ENCODE measurements around the gene ADAMTSL3.

DNA sequence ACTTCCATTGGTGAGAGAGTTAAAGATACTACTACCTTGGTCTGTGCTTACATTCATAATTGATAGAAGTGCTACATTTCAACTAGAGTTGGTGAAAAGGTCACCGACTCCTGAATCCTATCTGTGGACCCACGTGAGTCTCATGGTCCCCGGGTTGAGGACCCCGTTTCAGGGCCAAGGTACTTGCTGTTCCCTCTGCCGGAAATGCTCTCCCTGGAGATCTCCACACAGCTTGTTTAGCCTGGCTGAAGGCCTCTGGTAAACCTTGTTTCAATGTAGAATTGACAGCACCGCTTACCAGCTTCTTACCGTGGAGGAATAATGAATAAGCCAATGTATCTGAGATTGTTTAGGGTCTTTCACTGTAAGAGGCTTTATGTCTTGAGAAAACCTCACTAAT lies 355.7 kb downstream of the ADAMTSL3 start:
- TF ChIP-seq, protein P1, sequence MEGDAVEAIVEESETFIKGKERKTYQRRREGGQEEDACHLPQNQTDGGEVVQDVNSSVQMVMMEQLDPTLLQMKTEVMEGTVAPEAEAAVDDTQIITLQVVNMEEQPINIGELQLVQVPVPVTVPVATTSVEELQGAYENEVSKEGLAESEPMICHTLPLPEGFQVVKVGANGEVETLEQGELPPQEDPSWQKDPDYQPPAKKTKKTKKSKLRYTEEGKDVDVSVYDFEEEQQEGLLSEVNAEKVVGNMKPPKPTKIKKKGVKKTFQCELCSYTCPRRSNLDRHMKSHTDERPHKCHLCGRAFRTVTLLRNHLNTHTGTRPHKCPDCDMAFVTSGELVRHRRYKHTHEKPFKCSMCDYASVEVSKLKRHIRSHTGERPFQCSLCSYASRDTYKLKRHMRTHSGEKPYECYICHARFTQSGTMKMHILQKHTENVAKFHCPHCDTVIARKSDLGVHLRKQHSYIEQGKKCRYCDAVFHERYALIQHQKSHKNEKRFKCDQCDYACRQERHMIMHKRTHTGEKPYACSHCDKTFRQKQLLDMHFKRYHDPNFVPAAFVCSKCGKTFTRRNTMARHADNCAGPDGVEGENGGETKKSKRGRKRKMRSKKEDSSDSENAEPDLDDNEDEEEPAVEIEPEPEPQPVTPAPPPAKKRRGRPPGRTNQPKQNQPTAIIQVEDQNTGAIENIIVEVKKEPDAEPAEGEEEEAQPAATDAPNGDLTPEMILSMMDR (IDR thresholded peaks at IDR 0.05), result no peak
- TF ChIP-seq POLR2A (IDR thresholded peaks at IDR 0.05), result no peak
